GM18507 (cell line): ENCODE measurements around the gene EIF4EBP2.

ENCODE experiments used
- DNase-seq: peaks from one replicate; pipeline ENCODE4 v3.0.0; 2011; ENCODE audit warnings: low read depth; ENCODE audit not compliant: insufficient read length; ENCODE audit errors: extremely low spot score
- FAIRE-seq: peaks from 2 replicates; lab custom pipeline; 2011; peaks lifted over from hg19 to GRCh38; lab: Jason Lieb, UNC

The EIF4EBP2 gene

DNA sequence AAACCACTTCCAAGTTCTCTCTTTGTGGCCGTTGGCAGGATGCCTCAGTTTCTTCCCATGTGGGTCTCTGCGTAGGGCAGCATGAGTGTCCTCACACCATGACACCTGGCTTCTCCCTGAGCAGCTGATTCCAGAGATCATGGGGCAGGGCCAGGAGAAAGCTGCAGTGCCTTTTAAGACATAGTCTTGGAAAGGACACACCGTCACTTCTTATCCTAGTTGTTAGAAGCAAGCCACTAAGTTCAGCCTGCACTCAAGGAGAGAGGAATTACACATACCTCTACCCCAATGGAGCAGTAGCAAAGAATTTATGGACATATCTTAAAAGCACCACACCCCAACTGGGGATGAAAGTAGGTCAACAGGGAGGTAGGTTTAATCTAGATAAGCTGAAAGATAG, 21.2 kb downstream of the EIF4EBP2 start:
- FAIRE-seq (no peak), DNase-seq (no peak)

DNA sequence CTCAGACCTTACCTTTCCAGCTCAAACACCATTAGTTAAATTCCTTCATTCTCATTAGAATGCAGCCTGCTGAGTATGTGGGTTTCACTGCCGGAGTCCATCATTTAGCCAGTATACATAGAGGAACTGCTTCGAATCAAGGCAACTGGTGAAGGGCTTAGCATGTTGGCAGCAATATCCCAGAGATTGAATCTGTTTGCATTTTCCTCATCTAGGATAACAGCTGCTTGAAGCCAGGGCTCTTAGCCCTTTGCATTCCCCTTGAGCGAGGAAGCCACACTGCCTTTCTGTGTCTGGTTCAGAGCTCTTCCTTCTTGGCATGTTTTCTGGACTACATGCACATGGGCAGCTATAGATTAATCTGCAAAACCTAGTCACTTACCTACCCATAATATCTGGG, 22.9 kb downstream of the EIF4EBP2 start:
- FAIRE-seq (no peak), DNase-seq (no peak)

DNA sequence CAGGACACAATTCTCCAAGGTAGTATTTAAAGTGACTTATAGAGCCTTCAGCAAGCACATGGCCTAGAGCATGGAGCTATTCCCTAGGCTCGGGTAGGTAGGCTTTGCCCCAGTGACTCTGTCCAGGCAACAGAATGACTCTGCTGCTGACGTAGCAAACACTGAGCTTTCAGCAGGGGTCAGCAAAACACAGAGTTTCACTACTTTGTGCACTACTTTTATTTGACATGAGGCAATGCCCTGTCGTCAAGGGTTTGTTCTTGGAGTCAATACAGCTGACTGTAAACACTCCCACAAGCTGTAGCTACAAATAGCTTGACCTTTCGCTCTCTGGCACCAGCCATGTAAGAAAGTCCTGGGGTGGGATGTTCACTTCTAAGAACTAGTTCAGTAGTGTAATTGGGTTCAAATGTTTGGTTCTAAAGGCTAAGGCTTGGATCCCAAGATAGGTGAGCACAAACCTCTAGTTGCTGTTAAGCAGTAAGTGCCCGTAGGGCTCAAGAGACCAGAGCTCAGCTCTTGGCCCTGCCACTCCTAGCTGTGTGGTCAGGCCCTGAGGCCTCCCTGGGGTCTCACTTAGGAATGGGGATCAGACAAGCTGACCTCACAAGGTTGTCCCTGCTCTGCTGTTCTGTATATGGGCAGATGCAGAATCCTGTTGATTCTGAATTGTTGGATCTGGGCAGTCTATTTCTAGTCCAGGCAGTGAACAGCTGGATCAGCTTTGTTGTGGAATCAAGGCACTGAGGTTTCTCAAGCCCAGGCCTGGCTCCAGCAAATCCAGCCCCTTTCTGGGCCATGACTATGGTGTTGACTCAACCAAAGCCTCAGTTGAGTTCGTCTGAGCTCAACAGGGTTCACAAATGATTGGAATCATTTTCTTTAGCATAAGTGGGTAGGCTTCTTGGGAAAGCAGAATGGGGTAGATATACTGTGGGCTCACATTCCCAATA, 26.8 kb downstream of the EIF4EBP2 start:
- no peak for DNase-seq
- FAIRE-seq: no peak

DNA sequence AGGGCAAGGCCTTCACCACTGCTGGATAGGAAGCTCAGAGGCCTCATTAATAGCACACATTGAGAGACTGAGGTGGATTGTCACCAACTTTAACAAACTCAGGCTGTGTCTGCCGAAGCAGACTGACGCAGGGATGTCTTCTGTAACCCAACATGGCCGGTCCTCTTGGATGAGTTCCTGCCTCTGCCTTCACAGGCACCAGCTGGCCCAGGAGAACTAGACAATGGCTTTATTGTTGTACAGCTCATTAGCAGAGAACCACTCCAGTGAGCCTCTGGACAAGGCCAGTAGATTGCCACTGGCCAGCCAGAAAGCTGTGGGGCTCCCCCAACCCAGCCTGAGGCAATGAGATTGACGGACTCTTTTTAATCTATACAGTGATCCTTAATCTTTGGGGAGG, 28.2 kb downstream of the EIF4EBP2 start:
- DNase-seq (no peak), FAIRE-seq (no peak)

DNA sequence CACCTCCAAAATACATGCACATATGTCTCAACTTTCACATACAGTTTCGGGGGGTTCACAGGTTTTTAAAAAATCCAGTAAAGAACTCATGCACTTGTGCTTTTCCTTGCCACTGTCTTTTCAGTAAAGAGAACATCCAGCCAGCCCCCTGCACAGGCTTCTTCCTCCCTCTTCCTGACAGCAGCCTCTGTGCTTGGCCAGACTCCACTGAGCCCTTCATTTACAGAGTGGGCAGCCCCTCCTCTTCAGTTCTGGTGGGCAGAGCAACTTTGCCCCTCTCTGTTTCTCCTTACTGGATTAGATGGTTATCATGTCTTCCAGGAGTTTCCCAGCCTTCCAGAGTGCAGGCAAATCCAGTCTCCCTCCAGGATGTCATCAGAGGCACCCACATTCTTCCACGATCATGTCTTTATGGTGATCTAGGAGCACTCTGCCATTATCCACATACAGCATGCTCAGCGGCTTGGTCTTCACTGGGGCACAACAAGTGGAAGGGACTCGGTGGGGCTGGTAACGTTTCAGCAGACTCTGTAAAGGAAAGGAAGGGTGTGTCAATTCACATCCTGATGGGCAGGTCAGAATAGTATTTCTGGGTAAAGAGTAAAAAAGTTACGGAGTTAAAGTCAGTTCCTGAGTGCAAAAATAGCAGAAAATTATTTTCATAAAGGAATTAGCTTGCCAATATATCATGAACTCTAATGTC, 28.8 kb downstream of the EIF4EBP2 start:
- FAIRE-seq (no peak), DNase-seq (no peak)

DNA sequence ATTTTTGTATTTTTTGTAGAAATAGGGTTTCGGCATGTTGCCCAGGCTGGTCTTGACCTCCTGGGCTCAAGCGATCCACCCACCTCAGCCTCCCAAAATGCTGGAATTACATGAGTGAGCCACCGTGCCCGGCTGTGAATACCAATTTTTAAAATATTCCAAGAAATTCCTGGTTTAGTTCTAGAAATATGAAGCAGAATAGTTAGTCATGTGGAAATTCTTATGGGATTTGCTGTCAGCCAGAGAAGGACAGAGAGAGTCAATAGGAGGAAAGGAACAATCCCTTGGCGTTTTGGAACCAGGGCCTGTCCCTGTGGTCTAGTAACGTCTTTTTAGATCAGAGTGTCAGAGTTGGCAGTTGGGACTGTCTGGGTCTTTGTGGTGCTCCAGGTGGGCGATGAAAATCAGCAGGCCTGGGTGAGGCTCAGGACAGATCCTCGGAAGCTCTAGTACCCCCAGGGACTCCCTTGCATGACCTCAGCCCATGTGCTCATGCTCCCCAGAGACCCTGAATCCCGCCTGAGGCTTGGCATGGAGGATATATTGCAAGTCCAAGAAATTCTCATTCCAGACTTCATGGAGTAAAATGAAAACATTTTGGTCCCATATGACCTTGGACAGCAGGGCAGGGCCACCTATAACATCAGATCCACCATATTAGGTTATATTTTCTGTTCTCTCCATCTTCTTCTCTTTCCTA, 29.8 kb downstream of the EIF4EBP2 start:
- DNase-seq (no peak), FAIRE-seq (no peak)

DNA sequence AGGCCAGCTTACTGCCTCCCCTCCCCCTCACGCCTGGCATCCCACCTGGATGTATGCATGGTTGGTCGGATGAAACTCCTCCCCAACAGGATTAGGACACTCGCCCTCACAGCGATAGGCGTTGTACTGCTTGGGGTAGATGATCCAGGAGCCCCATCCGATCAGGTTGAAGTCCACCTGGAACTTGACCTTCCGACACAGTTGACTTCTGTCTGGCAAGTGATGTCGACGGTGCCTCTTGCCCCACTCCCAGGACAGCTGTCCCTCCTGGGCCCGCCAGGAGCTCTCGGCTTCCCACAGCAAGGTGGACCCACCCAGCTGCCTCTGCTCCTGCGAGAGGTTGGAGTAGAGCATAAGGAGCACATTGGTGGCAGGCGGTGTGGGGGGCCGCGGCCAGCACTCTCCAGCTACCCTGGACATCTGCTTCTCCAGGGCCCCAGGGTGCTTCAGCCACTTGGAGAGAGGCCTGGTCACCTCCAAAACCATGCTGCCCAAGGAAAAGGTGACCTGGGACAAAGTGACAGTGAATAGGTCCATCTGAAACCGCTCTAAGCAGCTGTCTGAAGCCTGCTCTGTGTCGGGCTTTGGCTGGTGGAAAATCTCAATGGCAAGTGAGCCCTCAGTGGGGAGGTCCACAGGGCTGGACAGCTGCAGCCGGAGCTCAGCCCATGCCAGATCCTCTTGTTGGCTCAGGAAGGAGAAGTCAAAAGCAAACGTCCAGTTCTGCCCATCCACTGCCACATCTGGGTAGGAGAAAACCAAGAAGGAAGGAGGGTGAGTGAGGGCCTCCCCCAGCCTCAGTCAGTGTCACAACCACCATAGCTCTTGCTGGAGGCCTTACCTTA, 31.5 kb downstream of the EIF4EBP2 start:
- FAIRE-seq (no peak), DNase-seq (no peak)

DNA sequence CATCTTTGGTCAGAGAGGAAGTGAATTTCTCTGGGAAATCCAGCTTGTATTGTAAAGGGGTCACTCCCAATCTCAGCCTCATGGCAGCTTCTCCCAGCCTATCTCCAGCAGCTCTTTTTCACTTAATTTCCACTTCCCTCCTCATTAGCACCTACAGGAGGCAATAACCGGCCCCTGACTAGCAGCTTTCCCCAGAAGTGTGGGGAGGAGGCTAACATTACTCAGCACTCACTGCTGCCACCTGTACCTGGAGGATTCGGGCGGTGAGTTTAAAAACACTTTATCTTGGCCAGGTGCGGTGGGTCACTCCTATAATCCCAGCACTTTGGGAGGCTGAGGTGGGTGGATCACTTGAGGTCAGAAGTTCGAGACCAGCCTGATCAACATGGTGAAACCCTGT, 33.8 kb downstream of the EIF4EBP2 start:
- DNase-seq (no peak), FAIRE-seq (no peak)

DNA sequence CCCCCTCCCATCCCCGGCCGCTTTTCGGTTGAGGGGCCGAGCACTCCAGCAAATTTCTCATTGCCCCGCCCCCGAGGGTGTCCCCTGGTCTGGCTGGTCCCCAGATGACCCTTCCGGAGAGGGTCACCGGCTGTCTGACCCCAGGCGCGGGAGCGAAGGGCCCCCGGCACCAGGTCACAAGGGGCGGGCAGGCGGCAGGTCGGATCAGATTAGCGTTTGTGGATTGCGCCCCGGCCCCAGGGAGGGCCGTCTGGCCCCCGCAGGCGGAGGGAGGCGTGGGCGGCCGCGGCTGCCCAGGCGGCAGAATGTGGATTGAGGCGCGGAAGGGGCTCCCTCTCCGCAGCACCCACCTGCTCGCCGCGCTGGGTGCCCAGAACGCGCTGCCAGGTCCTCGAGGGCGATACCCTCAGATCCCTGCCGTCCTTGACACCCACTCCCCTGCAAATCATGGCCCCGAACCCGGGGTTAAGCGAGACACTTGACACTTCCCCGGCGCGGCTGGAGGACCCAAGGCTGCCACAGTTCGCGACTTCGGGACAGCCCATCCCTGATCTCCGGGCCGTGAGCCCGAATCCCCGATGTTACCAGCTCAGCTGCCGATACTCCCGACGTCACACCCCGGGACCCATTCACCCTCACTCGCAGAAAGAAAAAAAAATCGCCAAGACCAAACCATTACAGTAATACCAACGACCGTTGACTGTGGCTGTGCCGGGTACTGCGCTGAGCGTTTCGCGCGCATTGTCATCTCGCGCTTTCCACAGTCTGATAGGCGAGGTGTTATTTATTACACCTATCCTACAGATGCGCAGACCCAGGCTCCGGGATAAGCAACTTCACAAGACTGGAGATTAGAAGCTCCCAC, 36.6 kb downstream of the EIF4EBP2 start:
- FAIRE-seq (no peak), DNase-seq (no peak)

DNA sequence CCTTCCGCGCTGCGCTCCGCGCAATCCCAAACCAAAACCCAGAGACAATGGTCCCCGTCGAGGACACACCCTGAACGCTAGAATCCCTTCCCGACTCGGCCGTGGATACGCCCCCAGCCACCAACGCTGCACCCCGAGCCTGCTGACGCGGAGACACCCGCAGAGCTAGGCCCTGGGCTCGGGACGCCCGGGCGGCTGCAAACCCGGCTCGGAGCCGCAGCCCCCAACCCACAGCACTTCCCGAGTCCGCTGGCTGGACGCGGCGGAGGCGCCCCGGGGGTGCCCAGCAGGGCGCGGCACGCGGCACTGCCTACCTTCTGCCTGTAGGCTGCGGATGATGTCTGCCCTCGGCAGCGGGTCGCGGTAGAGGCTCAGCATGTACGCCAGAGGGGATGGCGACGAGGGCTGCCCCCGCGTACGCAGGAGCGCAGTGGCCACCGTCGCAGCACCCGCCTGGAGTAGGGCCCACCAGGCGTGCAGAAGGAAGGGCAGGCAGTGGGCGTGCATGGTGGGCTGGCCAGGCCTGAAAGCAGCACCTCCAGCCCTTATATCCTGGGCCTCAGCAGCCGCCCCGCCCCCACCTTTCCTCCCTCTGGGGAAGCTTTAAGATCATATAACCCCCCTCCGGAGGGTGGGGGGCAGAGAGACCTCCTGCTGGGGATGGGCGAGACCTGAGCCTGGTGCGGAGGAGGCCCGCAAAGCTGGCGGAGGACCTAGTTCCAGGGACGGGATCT, 37.4 kb downstream of the EIF4EBP2 start, which contains the start of gene NODAL:
Gene NODAL (minus strand): TSS at position 521 of the 734 bp plus-strand sequence. CDS start 14 bp downstream, at position 507.
- FAIRE-seq (no peak), DNase-seq (no peak)

DNA sequence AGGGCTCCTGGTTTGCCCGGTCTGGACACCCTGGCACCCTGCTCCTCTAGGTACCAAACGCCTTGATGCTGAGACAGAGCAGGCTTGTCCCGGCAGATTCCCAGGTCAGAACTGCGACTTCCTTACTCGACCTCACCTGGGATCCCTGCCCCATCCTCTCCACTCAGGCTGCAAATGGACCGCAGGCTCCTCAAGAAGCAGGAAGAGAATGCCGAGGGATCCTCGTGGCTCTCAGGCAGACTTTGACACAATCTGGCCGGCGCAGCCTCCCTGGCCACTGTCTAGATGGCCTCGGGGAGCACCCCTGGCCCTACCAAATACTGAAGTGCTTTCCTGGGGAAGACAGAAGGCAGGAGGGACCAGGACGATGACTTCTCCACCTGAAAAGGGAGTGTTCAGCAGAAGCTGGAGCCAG, 38.0 kb downstream of the EIF4EBP2 start:
- no peak for FAIRE-seq
- no peak for DNase-seq

DNA sequence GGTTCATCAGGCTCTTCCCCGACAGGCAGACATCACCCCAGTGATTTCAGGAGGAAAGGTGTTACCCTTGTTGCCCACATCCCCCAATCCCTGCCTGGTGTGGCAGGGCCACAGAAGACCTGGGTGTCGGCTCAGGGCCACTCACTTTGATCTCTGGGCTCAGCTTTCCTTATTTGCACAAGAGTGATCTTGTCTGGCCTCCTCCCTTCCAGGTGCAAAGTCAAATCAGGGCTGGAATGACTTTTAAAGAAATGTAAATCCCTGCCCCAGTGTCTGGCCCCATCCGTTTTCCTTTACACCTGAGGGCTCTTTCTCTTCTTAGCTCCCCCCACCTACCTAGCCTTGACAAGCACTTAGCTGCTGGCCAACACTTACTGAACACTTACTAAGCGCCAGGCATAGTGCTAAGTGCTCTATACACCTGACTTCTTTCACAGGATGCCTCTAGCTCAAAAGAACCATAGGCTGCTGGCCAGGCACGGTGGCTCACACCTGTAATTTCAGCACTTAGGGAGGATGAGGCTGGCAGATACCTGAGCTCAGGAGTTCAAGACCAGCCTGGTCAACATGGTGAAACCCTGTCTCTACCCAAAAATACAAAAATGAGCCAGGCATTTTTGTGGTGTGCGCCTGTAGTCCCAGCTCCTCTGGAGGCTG, 38.5 kb downstream of the EIF4EBP2 start:
- FAIRE-seq (no peak), DNase-seq (no peak)

DNA sequence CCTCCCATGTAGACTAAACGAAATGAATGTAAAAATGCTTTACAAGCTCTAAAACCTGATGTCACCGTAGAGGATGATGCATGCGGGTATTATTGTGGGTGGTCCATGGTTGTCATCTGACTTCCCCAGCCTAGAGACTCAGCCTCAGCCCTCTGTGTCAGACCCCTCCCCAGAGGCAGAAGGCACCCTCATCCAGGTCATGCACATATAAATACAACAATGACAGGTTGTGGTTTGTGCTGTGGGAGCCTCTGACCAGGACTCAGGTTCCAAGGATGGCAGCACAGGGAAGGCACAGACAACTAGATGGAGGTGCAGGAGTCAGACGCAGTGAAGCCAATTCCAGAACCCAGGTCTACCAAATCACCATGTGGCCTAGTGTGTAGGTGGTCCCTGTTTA, 40.8 kb downstream of the EIF4EBP2 start:
- no peak for FAIRE-seq
- DNase-seq: no peak

DNA sequence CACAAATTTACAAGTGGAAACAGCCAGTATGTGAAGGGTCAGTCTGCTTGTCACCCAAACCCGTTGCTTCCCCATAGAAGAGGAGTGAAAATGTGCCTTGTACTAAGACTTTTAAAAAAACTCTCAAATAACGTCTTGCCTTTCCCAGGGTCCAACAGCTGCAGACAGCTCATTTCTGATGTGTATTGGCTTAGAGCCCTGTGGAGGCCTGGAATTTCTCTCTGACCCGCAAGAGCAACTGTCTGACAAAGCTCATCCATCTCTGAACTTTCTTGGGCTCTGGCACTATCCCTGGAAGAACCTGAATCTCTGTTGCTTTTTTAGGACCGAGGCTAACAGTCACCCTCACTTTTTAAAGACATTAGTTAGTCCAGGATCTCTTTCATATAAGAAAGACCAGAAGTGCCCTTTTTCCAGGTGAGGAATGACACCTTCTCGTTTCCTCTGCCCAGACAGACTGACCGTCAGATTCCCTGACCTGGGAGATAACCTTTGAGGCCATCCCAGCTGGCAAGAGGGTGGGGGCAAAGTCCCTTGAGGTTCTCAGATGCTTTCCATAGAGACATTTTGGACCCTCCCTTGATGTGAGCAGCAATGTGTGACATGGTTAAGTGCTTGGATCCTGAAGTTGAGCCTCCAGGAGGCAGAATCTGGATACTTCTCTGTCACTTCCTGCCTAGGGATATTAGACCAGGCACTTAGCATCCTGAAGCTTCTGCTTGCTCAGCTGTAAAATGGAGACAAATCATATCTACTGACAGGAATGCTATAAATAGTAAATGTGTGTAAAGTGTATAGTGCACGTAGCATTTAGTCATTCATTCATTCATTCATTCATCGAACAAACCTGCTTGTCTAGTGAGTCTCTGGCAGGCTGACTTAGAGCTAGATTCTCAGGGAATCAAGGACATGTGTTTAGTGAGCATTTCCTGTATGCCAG, 42.0 kb downstream of the EIF4EBP2 start:
- DNase-seq (no peak), FAIRE-seq (no peak)

DNA sequence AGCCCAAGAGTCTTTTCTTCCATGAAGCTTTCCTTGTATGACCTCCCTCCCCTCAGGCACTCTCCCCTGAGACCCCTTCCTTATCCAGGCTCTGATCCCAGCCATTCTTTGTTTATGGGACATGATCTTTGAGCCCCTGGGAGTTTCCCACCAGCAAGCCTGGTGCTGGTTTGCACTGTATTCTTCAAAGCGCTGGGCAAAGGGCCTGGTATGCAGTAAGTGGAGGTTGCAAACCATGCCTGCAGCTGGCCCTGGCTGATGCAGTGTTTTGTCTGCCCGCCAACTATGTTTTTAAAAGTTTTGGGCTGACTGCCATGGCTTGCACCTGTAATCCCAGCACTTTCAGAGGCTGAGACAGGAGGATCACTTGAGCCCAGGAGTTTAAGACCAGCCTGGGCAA, 44.3 kb downstream of the EIF4EBP2 start:
- FAIRE-seq (no peak), DNase-seq (no peak)

DNA sequence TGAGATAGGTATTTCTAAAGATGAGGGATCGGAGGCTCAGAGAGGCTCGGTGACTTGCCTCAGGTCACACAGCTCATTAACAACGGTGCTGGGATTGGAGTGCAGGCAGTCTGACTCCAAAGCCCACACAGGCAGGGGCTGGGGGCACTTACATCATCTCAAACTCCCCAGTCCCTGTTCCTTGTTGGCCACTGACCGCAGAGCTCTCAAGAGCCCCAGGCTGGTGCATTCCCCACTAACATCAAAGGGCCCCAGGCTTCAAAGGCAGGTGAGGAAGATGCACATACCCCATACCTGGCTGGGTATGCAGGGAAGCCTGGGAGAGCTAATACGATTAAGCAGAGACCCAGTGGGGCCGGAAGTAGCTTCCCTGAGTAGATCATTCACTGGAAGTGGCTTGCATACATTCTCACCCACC, 51.3 kb downstream of the EIF4EBP2 start:
- FAIRE-seq: no peak
- no peak for DNase-seq
